Activated T-cell treated with anti-CD3 and anti-CD28 coated beads, Interleukin-2, amount 50 U/mL, for 72 hours (primary cell): ENCODE results near the gene RNF31. TPM values are rescaled to one million over a fixed set of nuclear protein-coding genes. Genes with fewer than 3 reads are reported as not detected.
A peak's percentile ranks its signal among the peaks of the same experiment; 100 is the strongest.
"Not testable (repeated sequence)": the region's sequence is repeated elsewhere in the genome, so short reads cannot be mapped to it uniquely, and the experiment has no call there.

Source experiments
- ATAC-seq, 2 donors: fragments of 150-1000 bp; cut with Tn5 transposase; replicated peaks in 1 of 2; 2 replicates each; pipeline ENCODE4 v1.10.0; 2021; ENCODE audit warnings: moderate library complexity in 2 of 2, mild to moderate bottlenecking in 1 of 2
- DNase-seq, 2 donors: peaks; one replicate each; pipeline ENCODE4 v3.0.0; 2021 to 2022; ENCODE audit warnings: mixed read lengths in 1 of 2
- H3K27ac Mint-ChIP-seq: one replicate; pipeline ENCODE4 v1.8.0; 2022; ENCODE audit warnings: mild to moderate bottlenecking, moderate library complexity, mixed read lengths
- H3K27me3 Mint-ChIP-seq: one replicate; pipeline ENCODE4 v1.8.0; 2022; ENCODE audit warnings: low read depth, mixed read lengths
- H3K36me3 Mint-ChIP-seq, 2 donors: one replicate each; pipeline ENCODE4 v1.8.0; 2022; ENCODE audit warnings: mixed read lengths in 2 of 2, mild to moderate bottlenecking in 1 of 2; ENCODE audit not compliant: insufficient read depth in 2 of 2
- H3K4me1 Mint-ChIP-seq: one replicate; pipeline ENCODE4 v1.8.0; 2022; ENCODE audit warnings: low read depth, mixed read lengths
- H3K4me3 Mint-ChIP-seq, 2 donors: one replicate each; pipeline ENCODE4 v1.8.0; 2022; ENCODE audit warnings: mild to moderate bottlenecking in 2 of 2, mixed read lengths in 2 of 2, moderate library complexity in 2 of 2
- H3K9me3 Mint-ChIP-seq, 2 donors: one replicate each; pipeline ENCODE4 v1.8.0; 2022; ENCODE audit warnings: mixed read lengths in 2 of 2
- total RNA-seq, 2 donors: library from RNA; stranded (reverse); gene quantifications; one replicate each; pipeline ENCODE4 v1.2.3, GENCODE V29; 2022

The RNF31 gene
- 10 to 100 TPM; 88.7 to 90.6 TPM for total RNA-seq

DNA sequence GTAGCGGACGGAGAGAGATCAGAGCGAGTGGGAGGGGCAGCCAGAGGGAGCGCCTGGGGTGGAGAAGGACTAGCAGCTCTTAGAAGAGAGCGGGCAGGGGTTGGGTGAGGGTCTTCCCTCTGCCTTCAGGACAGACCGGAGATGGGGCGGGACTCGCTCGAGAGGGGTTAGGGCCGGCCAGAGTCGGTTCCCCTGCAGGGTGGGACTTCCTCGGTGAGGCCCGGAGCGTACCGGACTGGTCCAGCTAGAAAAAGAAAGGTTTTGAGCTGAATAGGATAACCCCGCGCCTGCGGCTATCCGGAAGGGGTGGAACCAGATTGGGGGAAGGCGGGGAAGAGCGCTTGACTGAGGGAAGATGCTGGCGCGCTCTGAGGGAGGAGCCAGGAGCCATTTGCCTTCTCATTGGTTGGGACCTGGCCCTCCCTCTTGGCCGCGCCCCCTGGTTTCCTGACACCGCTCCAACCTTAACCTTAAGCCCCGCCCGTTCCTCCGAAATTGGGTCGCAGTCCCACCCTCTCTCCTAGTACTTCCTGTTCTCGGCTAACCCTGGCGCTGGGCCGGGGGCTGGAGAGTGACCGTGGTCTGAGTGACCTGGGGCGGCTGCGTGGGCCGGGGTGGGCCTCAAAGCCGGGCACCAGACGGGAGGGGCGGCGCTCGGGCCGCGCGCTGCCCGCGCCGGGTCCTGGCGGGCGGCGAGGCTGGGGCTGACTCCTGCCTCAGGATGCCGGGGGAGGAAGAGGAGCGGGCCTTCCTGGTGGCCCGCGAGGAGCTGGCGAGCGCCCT lies at the start of gene RNF31:
TSS of gene RNF31 (plus strand) at position 521 of the 783 bp plus-strand sequence. CDS start at position 722, 201 bp downstream.
- H3K27me3 Mint-ChIP-seq, result no peaks in the 10 kb centered on the region
- H3K27ac Mint-ChIP-seq, result peak within 1 kb of the TSS; percentile 88
- DNase-seq, result peak; percentile 98 to 99
- H3K36me3 Mint-ChIP-seq, result peaks cover 26 to 35% of the 10 kb centered on the region in 2 donors
- H3K4me3 Mint-ChIP-seq, result peak within 1 kb of the TSS; percentile 93 to 99
- H3K9me3 Mint-ChIP-seq, result no peaks in the 10 kb centered on the region
- peak; percentile 87 to 88 for ATAC-seq
- peaks cover 58% of the 10 kb centered on the region for H3K4me1 Mint-ChIP-seq

DNA sequence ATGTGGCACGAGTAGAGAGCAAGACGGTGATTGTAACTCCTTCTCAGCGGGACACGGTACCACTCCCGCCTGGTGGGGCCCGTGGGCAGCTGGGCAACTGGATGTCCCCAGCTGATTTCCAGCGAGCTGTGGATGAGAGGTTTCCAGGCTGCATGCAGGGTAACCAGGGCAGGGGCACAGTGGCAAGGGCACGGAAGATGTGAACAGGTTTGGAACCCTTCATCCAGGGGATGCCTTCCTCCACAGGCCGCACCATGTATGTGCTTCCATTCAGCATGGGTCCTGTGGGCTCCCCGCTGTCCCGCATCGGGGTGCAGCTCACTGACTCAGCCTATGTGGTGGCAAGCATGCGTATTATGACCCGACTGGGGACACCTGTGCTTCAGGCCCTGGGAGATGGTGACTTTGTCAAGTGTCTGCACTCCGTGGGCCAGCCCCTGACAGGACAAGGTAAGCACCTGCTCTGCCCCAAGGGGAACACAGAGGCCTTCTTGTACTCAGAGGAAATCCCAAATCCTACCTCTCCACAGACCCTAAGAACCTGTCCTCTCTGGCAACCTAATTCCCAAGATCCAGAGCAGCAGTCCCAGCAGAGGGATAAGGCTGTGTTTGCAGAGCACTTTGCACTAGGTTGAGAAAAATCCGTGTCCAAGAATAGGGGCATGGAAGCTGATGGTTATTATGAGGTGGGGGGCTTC lies 48.9 kb upstream of the RNF31 start:
- peaks cover 21% of the 10 kb centered on the region for H3K4me1 Mint-ChIP-seq
- no peaks in the 10 kb centered on the region for H3K27me3 Mint-ChIP-seq
- no peak overlapping the region for H3K27ac Mint-ChIP-seq
- no peaks in the 10 kb centered on the region for H3K9me3 Mint-ChIP-seq
- no peak overlapping the region for H3K4me3 Mint-ChIP-seq
- DNase-seq, result no peak
- peaks cover 23 to 43% of the 10 kb centered on the region in 2 donors for H3K36me3 Mint-ChIP-seq
- no peak for ATAC-seq

DNA sequence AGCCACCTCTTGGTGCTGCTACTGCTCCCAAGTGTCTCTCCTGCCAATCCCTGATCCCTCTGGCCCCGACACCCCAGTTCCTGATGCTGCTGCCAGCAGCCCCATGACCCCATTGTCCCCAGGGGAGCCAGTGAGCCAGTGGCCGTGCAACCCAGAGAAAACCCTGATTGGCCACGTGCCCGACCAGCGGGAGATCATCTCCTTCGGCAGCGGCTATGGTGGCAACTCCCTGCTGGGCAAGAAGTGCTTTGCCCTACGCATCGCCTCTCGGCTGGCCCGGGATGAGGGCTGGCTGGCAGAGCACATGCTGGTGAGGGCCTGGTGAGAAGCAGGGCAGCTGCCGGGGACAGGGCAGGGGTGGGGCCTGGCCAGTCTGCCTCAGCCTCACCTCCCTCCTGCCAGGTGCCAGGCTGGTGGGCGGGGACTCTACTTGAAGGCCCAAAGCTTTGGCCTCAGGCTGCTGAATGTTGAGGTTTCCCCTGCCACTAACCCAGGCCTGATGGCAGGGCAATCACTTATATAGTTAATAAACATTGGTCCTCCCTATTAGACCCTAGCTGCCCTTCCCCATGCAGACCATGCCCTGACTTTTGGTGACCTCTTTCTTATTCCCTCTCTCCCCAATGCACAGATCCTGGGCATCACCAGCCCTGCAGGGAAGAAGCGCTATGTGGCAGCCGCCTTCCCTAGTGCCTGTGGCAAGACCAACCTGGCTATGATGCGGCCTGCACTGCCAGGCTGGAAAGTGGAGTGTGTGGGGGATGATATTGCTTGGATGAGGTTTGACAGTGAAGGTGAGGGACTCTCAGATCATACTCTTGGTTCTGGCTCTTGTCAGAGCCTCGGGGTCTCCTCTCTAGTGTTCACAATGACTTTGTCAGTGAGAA lies 48.1 kb upstream of the RNF31 start:
- no peaks in the 10 kb centered on the region for H3K27me3 Mint-ChIP-seq
- DNase-seq (no peak), ATAC-seq (no peak)
- H3K4me3 Mint-ChIP-seq, result no peak overlapping the region
- peaks cover 16% of the 10 kb centered on the region for H3K4me1 Mint-ChIP-seq
- peaks cover 27 to 51% of the 10 kb centered on the region in 2 donors for H3K36me3 Mint-ChIP-seq
- H3K27ac Mint-ChIP-seq, result no peak overlapping the region
- no peaks in the 10 kb centered on the region for H3K9me3 Mint-ChIP-seq

DNA sequence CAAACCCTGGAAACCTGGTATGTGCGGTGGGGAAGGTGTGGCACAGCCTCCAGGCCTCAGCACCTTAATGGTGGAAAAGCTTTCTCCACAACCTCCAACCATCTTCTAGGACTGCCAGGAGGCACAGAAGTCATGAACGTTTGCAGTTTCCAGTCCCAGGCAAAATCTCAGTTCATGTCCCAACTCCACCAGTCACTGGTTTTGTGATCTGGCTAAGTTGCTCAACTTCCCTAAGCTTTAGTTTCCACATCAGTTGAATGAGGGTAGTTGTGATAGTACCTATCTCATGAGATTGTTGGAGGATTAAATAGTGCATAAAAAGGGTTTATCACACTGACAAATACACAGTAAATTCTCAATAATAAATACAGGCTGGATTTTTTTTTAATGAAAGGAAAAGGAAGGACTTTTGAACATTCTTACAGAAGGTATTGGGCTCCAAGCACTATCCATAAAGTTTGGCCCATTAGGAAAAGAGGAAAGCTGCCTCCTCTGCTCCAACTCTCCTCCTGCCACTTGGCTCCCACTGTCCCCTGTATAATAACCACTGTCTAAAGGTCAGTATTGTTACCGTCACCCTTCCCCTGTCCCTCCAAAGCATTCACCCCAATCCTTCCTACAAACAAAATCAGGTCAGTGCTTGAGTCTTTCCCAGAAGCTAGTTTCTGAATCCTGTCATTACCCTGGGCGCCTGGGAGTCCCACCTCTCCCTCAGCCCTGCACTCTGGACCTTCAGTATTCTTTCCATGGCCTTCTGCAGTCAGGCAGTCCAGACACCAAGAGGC lies 46.9 kb upstream of the RNF31 start:
- no peaks in the 10 kb centered on the region for H3K27me3 Mint-ChIP-seq
- H3K36me3 Mint-ChIP-seq, result peaks cover 22 to 51% of the 10 kb centered on the region in 2 donors
- H3K4me3 Mint-ChIP-seq, result no peak overlapping the region
- H3K9me3 Mint-ChIP-seq, result no peaks in the 10 kb centered on the region
- ATAC-seq (no peak), DNase-seq (no peak)
- peak overlapping the region; percentile 25 for H3K27ac Mint-ChIP-seq
- H3K4me1 Mint-ChIP-seq, result peaks cover 13% of the 10 kb centered on the region

DNA sequence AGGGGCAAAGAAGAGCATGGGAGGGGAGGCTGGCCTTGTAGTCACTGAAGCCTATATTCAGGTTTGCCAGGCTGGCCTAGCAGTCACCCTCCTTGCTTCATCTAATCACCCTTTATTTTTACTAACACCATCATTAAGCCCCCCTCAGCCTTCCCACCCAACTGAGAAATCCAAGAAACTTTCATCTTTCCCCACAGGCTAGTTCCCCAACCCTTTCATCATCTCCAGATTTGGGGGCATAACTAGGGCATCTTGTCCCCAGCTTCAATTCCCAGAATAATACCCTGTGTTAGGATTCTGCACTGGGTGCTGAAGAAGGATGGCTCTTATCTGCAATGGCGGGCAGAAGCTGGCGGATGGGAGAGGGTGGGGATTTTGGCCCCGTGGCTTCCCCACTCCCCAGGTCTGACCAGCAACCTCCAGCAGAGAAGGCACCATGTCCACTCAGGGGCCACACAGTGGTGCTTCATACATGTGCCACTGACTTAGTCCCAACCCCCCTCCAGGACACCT lies 46.3 kb upstream of the RNF31 start:
- no peak for DNase-seq
- no peak for ATAC-seq
- no peak overlapping the region for H3K4me3 Mint-ChIP-seq
- H3K27me3 Mint-ChIP-seq, result no peaks in the 10 kb centered on the region
- peak overlapping the region; percentile 25 for H3K27ac Mint-ChIP-seq
- H3K36me3 Mint-ChIP-seq, result peaks cover 20 to 46% of the 10 kb centered on the region in 2 donors
- peaks cover 8% of the 10 kb centered on the region for H3K4me1 Mint-ChIP-seq
- H3K9me3 Mint-ChIP-seq, result no peaks in the 10 kb centered on the region

DNA sequence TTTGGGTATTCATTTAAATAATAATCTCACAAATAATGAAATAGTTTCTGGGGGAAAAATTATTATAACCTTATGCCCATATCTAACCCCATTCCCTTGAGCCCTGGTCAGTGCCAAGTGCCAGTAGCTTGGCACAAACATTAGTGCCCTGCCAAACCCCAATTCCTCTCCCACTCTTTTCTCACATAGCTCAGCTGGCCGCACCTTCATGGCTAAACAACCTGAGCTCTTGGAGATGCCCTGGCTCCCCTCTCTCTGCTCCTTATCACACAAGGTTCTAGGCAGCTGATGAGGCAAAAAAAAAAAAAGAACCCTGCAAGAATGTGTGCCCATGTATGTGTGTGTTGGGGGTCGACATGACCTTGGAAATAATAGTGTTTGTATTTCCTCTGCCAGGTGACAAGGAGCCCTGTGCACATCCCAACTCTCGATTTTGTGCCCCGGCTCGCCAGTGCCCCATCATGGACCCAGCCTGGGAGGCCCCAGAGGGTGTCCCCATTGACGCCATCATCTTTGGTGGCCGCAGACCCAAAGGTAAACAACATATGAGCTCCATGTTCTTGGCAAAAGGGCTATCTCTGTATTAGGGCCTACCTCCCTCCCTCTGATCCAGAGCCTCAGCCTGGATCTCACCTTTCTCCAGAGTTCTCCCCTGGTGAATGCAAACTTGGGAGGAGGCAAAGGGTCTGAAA lies 44.8 kb upstream of the RNF31 start:
- Mint-ChIP-seq H3K36me3 (peaks cover 12 to 37% of the 10 kb centered on the region in 2 donors), H3K9me3 (no peaks in the 10 kb centered on the region), H3K4me3 (no peak overlapping the region), H3K27ac (no peak overlapping the region), H3K27me3 (no peaks in the 10 kb centered on the region), H3K4me1 (no peaks in the 10 kb centered on the region)
- ATAC-seq, result no peak
- no peak for DNase-seq

DNA sequence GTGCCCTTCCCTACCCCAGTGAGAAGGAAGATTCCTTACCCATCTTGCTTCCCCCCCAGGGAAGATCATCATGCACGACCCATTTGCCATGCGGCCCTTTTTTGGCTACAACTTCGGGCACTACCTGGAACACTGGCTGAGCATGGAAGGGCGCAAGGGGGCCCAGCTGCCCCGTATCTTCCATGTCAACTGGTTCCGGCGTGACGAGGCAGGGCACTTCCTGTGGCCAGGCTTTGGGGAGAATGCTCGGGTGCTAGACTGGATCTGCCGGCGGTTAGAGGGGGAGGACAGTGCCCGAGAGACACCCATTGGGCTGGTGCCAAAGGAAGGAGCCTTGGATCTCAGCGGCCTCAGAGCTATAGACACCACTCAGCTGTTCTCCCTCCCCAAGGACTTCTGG lies 43.8 kb upstream of the RNF31 start:
- Mint-ChIP-seq H3K9me3 (no peaks in the 10 kb centered on the region), H3K27me3 (no peaks in the 10 kb centered on the region), H3K4me3 (no peak overlapping the region), H3K36me3 (peaks cover 12 to 32% of the 10 kb centered on the region in 2 donors), H3K4me1 (peaks cover 4% of the 10 kb centered on the region), H3K27ac (no peak overlapping the region)
- DNase-seq, result no peak
- ATAC-seq, result no peak

DNA sequence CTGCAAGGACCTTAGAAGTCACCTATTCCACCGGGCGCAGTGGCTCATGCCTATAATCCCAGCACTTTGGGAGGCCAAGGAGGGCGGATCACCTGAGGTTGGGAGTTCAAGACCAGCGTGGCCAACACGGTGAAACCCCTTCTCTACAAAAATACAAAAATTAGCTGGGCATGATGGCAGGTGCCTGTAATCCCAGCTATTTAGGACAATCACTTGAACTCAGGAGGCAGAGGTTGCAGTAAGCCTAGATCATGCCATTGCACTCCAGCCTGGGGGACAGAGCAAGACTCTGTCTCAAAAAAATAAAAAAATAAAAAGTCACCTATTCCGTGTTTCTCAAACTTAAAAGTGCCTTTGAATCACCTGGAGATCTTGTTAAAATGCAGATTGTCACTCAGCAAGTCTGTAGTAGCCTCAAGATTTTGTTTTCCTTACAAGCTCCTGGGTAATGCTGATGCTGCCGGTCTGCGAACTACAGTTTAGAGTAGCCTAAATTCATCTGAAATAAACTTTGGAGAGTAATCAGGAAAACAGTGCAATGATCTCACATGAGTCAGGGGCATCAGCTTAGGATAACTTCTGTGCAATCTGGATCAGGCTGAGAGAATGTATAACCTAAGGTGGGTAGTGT lies 41.6 kb upstream of the RNF31 start:
- Mint-ChIP-seq H3K36me3 (peaks cover 9 to 27% of the 10 kb centered on the region in 2 donors), H3K4me1 (peaks cover 19% of the 10 kb centered on the region), H3K27ac (peak overlapping the region; percentile 81)
- H3K4me3 Mint-ChIP-seq, DNase-seq, H3K27me3 Mint-ChIP-seq, H3K9me3 Mint-ChIP-seq, ATAC-seq: not testable (repeated sequence)

DNA sequence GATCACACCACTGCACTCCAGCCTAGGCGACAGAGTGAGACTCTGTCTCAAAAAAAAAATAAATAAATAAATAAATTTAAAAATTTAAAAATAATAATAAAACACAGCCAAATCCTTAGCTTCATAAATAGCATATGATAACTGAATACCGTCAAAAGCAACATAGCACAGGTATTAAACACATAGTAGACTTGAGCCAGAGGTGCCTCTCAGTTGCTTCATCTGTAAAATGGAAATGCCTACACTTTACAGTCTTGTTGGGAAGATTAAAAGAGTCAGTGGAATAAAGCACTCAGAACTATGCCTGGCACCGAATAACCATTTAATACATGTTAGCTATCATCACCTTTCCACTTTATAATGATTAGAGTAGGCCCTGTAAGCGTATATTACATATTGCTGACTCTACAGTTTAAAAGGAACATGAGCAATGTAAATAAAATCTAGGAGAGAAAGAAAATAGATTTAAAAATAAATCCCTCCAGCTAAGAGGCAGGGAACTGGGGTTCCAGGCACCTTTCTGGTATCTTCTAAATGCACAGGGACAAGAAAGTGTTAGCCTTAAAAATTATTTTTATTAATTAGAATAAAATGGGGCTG lies 40.5 kb upstream of the RNF31 start:
- H3K4me1 Mint-ChIP-seq, result peaks cover 19% of the 10 kb centered on the region
- H3K27ac Mint-ChIP-seq, result peak overlapping the region; percentile 22
- no peaks in the 10 kb centered on the region for H3K27me3 Mint-ChIP-seq
- DNase-seq, result no peak
- H3K36me3 Mint-ChIP-seq, result peaks cover 9 to 27% of the 10 kb centered on the region in 2 donors
- no peaks in the 10 kb centered on the region for H3K9me3 Mint-ChIP-seq
- H3K4me3 Mint-ChIP-seq, result no peak overlapping the region
- no peak for ATAC-seq

DNA sequence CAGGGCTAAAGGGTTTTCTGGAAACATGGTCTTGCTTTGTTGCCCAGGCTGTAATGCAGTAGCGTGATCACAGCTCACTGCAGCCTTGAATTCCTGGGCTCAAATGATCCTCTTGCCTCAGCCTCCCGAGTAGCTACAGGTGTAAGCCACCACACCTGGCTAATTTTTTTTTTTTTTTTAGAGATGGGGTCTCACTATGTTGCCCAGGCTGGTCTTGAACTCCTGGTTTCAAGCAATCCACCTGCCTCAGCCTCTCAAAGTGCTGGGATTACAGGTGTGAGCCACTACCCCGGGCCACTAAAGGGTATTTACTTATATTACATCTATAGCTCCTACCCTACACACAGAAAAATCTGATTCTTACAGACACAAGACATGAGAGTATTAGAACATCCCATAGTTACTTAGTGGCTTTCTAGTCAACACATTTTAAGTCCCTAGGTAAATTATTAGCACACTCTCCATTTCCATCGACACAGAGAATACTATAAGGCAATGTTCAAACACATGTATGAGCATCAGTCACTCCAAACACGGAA lies 38.9 kb upstream of the RNF31 start:
- DNase-seq, result no peak
- no peaks in the 10 kb centered on the region for H3K27me3 Mint-ChIP-seq
- peak overlapping the region; percentile 87 for H3K27ac Mint-ChIP-seq
- ATAC-seq, result peak in 1 of 2 donors; percentile 37
- H3K36me3 Mint-ChIP-seq, result peaks cover 6 to 15% of the 10 kb centered on the region in 2 donors
- H3K4me1 Mint-ChIP-seq, result peaks cover 19% of the 10 kb centered on the region
- no peaks in the 10 kb centered on the region for H3K9me3 Mint-ChIP-seq
- H3K4me3 Mint-ChIP-seq, result peak overlapping the region; percentile 24 to 30

DNA sequence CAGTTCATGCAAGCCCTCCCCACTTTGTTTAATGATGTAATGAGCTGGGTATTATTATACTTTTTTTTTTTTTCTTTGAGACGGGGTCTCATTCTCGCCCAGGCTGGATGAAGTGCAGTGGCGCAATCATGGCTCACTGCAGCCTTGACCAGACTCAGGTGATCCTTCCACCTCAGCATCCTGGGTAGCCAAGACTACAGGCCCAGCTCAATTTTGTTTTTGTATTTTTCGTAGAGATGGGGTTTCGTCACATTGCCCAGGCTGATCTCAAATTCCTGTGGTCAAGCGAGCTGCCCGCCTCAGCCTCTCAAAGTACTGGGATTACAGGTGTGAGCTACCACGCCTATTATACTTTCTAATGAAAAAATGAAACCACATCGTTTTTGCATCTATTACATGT lies 37.2 kb upstream of the RNF31 start:
- Mint-ChIP-seq H3K4me3 (no peak overlapping the region), H3K9me3 (no peaks in the 10 kb centered on the region), H3K36me3 (peaks cover under 1 to 1% of the 10 kb centered on the region in 2 donors), H3K27me3 (no peaks in the 10 kb centered on the region), H3K4me1 (peaks cover 20% of the 10 kb centered on the region), H3K27ac (peak overlapping the region; percentile 28)
- DNase-seq (no peak), ATAC-seq (no peak)
